Hematopoietic multipotent progenitor cell (in vitro differentiated cells): ENCODE measurements around the gene NSMCE1. TPM values are rescaled to one million over a fixed set of nuclear protein-coding genes. Genes with fewer than 3 reads are reported as not detected.
A peak's percentile ranks its signal among the peaks of the same experiment; 100 is the strongest.

Experiments
- DNase-seq, 3 donors: peaks; one replicate each; pipeline ENCODE4 v3.0.0-alpha.2; 2011 to 2015; ENCODE audit warnings: low read depth in 2 of 3, low spot score in 2 of 3
- total RNA-seq: library from RNA; depleted of rRNA; stranded (reverse); fragments of >200 nt; gene quantifications from one replicate; pipeline ENCODE4 v1.2.3, GENCODE V29; 2012

The NSMCE1 gene, protein sequence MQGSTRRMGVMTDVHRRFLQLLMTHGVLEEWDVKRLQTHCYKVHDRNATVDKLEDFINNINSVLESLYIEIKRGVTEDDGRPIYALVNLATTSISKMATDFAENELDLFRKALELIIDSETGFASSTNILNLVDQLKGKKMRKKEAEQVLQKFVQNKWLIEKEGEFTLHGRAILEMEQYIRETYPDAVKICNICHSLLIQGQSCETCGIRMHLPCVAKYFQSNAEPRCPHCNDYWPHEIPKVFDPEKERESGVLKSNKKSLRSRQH
- 78.4 TPM for total RNA-seq

- peak; percentile 85 to 98 (median 97) for DNase-seq
Measured at GRCh38 chr16:27268376-27269299, at the start of gene NSMCE1. NSMCE1 (minus strand) TSS chr16:27268772; CDS start chr16:27257570, 11,202 bp downstream.

DNA sequence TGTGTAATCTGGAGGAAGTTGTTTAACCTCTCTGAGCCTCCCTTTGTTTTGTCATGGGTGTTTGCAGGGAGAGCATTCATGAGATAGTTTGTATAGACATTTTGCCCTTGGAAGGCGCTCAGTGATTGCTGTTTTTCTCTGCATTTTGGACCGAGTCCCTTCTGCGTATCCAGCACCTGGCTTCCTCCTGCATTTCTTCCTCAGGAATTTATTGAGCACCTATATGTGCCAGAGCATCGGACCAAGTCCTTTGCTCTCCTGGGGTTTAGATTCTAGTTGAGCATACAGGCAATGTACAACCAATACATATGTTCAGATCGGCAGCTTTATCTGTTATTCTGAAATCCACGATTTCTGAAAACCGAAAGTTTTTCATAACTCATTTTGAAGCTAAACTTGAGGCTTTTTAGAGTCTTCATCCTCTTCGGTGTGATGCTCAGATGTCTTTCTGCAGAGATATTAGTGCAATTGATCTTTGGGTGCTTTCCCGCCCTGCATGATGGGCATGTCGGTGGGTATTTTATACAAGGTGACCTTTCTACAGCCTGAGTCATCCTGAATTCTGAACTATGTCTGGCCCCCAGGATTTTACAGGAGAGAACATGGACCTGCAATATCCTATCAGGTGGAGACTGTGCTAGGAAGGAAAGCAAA is 49.3 kb upstream of the NSMCE1 start:
- DNase-seq: no peak

- DNase-seq: no peak
Measured at GRCh38 chr16:27317320-27317719, 48.7 kb upstream of the NSMCE1 start.

- DNase-seq: no peak
Measured at GRCh38 chr16:27316038-27316680, 47.6 kb upstream of the NSMCE1 start.

DNA sequence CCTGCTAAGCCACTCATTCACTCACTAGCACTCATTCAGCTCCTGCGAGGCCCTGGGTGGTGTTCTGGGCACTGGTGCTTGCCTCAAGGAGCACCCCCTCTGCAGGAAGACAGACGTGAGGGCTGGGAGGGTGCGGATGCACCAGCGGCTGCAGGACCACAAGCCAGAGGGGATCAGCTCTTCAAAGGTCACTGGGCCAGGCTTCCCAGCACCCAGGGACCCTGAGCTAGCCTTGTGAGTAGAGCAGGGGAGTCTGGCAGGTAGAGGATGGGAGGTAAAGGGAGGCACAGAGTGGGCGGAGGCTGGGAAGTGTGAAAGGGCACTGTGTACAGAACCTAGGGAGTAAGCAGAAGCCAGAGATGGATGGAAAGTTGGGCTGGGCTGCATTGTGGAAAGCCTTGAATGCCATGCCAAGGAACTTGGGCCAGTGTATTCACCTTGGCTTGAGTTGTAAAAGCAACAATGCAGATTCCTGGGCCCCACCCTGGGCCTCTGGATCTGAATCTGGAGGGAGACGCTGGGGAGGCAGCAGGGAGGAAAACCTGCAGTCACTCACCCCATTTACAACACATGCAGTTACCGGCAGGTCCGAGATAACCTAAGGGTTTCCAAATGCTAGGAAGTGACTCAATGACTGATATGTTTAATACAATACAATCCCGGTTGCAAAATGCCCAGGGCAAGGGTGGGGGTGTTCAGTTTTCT is 46.9 kb upstream of the NSMCE1 start:
- DNase-seq: no peak

DNA sequence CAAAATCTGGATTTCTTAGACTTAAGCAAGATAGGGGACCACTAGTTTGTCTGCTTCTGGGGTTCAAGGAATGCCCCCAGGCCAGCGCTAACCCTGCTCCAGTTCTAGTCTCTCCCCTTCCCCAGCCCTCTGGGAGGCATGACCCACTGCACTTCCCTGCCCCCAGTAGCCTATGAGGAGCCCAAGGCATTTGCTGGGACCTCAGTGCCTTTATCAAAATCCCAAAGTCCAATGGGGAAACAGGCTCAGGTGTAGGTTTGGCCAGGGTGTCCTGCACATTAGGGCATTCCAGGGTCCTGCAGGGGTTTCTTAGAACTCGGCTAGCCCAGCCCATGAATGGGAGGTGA is 46.4 kb upstream of the NSMCE1 start:
- DNase-seq: no peak

DNA sequence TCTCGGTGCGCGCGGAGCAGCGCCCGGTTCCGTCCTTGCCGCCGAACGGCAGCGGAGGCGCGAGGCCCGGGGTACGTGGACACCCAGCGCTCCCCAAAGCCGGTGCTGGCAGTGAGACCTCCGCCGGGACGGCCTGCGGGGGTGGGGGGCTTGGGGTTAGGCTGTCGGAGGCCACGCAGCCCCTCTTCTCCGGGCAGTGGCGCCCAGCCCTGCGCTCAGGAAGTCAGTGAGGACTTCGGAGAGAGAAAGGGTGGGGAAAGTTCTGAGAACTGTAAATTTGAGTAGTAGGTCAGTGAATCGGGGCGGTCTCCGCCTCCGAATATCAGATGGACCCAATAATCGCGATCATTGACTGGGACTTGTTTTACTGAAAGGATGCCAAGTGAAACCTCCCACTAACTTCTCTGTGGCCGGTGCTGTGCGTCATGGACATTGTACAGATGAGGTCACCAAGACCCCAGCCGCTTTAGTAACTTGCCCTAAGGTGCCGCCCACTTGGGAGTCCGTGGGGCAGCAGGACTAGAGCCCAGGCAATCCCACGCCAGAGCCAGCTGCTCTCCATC is 45.7 kb upstream of the NSMCE1 start:
- DNase-seq: peak in 2 of 3 donors; percentile 54 to 60

DNA sequence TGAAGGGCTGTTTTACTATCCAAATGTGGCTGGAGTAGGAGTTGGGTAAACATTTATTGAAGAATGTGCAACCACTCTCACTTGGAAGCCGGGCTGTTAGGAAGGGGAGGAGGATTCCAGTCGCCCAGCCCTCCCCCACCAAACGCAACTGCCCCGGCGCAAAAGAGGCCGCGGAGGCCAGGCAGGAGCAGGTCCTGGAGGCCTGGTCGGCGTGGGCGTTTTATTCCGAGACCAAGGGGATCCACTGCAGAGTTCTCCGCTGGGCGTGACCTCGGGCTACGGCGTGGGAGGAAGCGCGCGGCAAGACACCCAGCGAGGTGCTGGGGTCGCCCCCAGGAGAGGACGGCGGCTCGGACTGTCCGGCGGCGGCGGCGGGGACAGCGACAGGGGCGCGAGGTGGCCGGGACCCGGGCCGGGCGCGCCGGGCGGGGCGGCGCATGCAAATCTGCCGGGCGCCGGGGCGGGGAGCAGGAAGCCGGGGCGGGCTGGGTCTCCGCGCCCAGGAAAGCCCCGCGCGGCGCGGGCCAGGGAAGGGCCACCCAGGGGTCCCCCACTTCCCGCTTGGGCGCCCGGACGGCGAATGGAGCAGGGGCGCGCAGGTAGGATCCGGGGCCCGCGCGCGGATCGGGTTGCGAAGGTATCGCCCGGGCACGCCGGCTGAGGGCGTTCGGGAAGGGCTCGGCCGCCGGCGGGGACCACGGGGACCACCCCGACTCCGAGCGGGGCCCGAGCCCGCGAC is 45.0 kb upstream of the NSMCE1 start, which contains the start of gene IL4R:
Gene IL4R, plus strand, starts transcription at position 553 of the 739 bp plus-strand sequence. CDS start 26,230 bp downstream, outside the sequence.
- peak; percentile 25 to 43 (median 31) for DNase-seq

DNA sequence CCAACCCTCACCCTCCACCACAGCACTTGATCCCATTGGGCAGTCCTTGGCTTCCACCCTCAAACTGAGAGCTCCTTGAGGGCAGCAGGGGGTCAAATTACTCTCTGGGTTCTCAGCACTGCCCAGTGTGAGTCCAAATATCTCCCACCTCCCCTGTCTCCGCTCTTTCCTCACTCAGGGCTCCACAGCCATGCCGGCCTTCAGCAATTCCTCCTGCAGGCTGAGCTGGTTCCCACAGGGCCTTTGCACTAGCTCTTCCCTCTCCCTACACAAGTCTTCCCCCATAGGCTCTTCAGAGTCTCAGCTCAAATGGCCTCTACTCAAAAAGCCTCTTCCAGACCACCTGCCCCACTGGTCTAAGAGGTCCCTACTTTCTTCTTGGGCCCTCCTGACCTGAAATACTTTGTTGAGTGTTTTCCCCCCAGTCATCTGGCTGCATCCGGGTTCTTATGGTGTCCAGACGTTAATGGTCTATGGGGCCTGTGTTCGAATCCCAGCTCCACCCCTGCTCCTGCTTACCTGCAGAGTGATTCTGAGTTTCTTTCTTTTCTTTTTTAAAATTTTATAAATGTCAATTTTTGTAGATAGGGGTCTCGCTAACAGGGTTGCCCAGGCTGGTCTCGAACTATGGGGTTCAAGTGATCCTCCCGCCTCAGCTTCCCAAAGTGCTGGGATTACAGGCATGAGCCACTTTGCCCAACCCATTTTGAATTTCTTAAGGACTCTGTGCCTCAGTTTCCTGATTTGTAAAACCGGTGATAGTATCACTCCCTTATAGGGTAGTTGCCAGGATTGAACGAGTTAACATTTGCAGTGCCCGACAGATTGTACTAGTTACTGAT is 44.2 kb upstream of the NSMCE1 start:
- DNase-seq: no peak

DNA sequence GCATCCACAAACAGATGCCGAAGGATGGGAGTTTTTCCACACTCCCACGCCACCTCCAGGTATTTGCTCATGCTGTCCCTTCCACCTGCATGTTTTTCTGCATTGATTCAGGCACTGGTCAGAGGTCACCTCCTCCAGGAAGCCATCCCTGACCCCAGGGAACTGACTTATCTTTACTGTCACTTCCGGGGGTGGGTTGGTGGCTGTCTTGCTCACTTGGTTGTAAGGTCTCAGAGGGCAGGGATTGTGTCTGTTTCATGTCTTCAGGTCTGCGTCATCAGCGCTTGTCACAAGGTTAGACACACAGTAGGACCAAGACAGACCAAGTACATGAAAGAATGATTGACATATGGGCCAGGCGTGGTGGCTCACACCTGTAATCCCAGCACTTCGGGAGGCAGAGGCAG is 43.3 kb upstream of the NSMCE1 start:
- no peak for DNase-seq

GRCh38 chr16:27311448-27311830 is 42.9 kb upstream of the NSMCE1 start:
- no peak for DNase-seq

DNA sequence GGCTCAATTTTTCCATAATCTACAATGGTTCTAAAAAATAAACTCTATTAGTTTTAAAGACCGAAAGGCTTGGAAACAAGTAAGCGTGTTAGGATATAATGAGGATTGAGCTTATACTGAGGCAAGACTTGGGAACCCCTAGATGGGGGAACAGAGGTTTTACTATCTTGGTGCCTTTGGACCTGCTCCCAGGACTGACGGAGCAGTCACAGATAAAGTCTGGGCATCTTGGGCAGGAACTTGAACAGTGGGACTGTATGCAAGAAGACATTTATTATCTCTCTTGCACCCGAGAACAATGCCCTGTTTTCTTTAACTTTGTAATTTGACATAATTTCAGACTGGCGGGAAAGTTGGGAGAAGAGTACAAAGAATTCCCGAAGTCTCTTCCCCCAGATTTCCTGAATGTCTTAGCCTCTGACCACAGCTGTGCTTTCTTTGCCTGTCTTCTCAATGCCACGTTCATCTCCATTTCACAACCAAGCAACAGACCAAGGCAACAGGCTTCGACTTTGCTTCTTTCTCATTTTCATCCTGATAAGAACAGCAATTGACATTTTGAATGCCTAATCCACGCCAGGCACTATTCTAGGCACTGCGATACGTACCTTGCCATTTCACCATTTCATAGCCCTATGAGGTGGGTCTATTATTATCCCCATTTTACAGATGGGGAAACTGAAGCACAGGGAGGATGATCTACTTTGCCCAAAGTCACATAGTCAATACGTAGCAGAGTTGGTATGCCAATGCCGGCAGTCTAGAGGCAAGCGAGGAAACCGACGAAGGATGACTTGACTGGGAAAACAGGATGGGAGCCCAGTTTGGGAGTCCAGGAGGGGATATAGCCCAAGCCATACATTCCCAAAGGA is 42.2 kb upstream of the NSMCE1 start:
- DNase-seq: no peak

- DNase-seq: no peak
Measured at GRCh38 chr16:27308792-27309191, 40.2 kb upstream of the NSMCE1 start.

DNA sequence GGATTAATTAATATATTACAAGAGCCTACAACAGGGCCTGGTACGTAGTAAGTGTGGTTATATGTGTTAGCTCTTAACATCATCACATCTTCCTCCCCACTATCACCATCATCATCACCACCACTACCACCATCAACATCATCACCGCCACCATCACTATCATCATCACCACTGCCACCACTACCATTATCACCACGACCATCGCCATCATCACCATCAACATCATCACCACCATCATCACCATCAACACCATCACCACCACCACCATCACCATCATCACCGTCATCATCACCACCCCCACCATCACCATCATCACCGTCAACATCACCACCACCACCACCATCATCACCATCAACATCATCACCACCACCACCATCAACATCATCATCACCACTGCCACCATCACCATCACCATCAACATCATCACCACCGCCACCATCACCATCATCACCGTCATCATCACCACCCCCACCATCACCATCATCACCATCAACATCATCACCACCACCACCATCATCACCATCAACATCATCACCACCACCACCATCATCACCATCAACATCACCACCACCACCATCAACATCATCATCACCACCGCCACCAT is 37.4 kb upstream of the NSMCE1 start:
- DNase-seq: no peak

DNA sequence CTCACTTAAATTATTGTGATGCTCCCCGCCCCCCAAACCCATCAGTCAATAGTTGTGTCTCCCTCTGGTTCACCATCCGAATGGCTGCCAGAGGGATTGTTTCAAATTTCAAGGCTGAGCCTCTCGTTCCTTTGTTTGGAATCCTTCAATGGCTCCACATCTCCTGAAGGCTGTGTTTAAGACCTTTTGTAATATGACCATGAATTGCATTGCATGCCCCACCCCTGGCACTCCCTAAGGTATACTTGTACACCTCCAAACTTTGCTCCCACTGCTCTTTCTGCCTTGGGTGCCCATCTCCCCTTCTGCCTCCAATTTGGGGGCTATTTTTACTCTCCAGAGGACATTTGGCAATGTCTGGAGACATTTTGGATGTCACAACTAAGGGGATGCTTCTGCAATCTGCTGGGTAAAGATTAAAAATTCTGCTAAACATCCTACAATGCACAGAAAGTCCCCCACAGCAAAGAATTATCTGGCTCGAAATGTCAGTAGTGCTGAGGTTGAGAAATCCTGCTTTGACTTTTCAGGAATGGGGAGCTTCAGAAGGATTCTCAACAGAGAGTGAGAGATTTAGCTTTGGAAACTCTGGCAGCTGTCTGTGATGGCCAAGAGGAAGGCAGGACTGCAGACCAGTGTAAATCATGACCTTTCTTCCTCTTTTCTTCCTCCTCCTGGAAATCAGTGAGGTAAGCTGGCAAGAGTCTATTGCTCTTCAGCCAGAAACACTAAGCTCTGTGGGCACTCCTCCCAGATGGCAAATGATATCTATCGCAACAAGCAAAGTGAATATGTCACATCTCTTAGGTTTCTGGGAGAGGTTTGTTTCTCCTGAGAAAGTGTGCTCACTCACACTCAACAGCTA is 36.5 kb upstream of the NSMCE1 start:
- peak in 1 of 3 donors; percentile 36 for DNase-seq

DNA sequence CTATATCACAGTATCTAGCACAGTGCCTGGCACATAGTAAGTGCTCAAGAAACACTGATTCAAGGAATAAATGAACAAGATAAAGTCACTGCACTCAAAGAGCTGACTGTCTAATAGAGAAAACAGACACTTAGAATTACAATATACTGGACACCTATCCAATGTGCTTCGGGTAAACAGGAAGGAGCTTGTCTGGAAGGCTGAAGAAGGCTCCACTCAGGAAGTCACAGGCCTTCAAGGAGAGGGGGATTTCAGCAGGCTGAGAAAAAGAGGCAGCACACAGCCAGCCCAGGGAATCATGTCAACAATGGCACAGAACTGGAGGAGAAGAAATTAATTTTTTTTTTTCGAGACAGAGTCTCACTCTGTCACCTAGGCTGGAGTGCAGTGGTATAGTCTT is 35.5 kb upstream of the NSMCE1 start:
- DNase-seq: no peak
